Hepatocyte (in vitro differentiated cells): ENCODE results near the gene HERC5. TPM values are rescaled to one million over a fixed set of nuclear protein-coding genes. Genes with fewer than 3 reads are reported as not detected.

Experiments
- DNase-seq: peaks from one replicate; pipeline ENCODE4 v3.0.0-alpha.2; 2016; ENCODE audit warnings: low spot score
- H2AFZ ChIP-seq: fragments of 200-600 bp; sonication (generic); 2 replicates; pipeline ENCODE4 v1.6.0; 2016; ENCODE audit warnings: antibody characterized with exemption, mild to moderate bottlenecking
- H3K27ac ChIP-seq: fragments of 200-600 bp; sonication (generic); 2 replicates; pipeline ENCODE4 v1.5.1; 2016; ENCODE audit warnings: mild to moderate bottlenecking
- H3K27me3 ChIP-seq: fragments of 200-600 bp; sonication (generic); 2 replicates; pipeline ENCODE4 v1.6.1; 2016
- H3K36me3 ChIP-seq: fragments of 200-600 bp; sonication (generic); replicated peaks from 2 replicates; pipeline ENCODE4 v1.5.1; 2016; ENCODE audit warnings: low read depth; ENCODE audit not compliant: insufficient read depth
- H3K4me1 ChIP-seq: fragments of 200-600 bp; sonication (generic); 2 replicates; pipeline ENCODE4 v1.5.1; 2016; ENCODE audit warnings: mild to moderate bottlenecking, moderate library complexity; ENCODE audit not compliant: insufficient read depth
- H3K4me2 ChIP-seq: fragments of 200-600 bp; sonication (generic); 2 replicates; pipeline ENCODE4 v1.6.0; 2016
- H3K4me3 ChIP-seq: fragments of 200-600 bp; sonication (generic); 2 replicates; pipeline ENCODE4 v1.5.1; 2016; ENCODE audit warnings: mild to moderate bottlenecking
- H3K79me2 ChIP-seq: fragments of 200-600 bp; sonication (generic); 2 replicates; pipeline ENCODE4 v1.6.0; 2017; ENCODE audit warnings: mild to moderate bottlenecking
- H3K9me2 ChIP-seq: fragments of 200-600 bp; sonication (generic); replicated peaks from 2 replicates; pipeline ENCODE4 v1.6.0; 2017; ENCODE audit warnings: mild to moderate bottlenecking; ENCODE audit not compliant: insufficient read depth
- H3K9me3 ChIP-seq: fragments of 200-600 bp; sonication (generic); 2 replicates; pipeline ENCODE4 v1.5.1; 2016; ENCODE audit warnings: low read depth, mild to moderate bottlenecking
- H4K20me1 ChIP-seq: fragments of 200-600 bp; sonication (generic); 2 replicates; pipeline ENCODE4 v1.6.0; 2016; ENCODE audit warnings: mild to moderate bottlenecking; ENCODE audit not compliant: insufficient read depth, poor library complexity, severe bottlenecking
- EZH2 ChIP-seq: fragments of 200-600 bp; sonication (generic); IDR thresholded peaks from 2 replicates; pipeline ENCODE4 v1.6.1; 2016; ENCODE audit warnings: antibody characterized with exemption, mild to moderate bottlenecking, borderline replicate concordance
- EZH2phosphoT487 ChIP-seq: fragments of 200-600 bp; sonication (generic); IDR thresholded peaks from one replicate; pipeline ENCODE4 v1.6.1; 2018; ENCODE audit warnings: antibody characterized with exemption, mild to moderate bottlenecking, low read depth, moderate library complexity; ENCODE audit not compliant: unreplicated experiment, severe bottlenecking
- WGBS: methylation state at CpG from one replicate; pipeline ENCODE4 v1.1.6; 2016; ENCODE audit warnings: low lambda C conversion rate; ENCODE audit errors: missing lambda C conversion rate; 5-methylcytosine and 5-hydroxymethylcytosine counted together
- polyA plus RNA-seq: library from polyadenylated mRNA; unstranded; fragments of >200 nt; fragmentation: Nextera tagmentation; extraction: Ambion mirVana; gene quantifications from 2 replicates; pipeline ENCODE4 v1.2.1, GENCODE V29; 2016
- total RNA-seq: library from RNA; depleted of rRNA; stranded (reverse); fragments of >200 nt; gene quantifications from 2 replicates; pipeline ENCODE4 v1.2.3, GENCODE V29; 2014
- TF ChIP-seq, protein P1 (sequence below): fragments of 200-600 bp; sonication (generic); IDR thresholded peaks from 2 replicates; pipeline ENCODE4 v1.5.1; 2016; ENCODE audit warnings: antibody characterized with exemption, mild to moderate bottlenecking; ENCODE audit not compliant: poor library complexity

HERC5 gene
- total and polyA plus RNA-seq, 2 experiments from 2014 or later, result 1.7 to 2.8 TPM

GRCh38 chr4:88457307-88458103, 586 bp downstream of the HERC5 start:
- H3K36me3 ChIP-seq, result no peaks in the 10 kb centered on the region
- no peaks in the 10 kb centered on the region for H3K9me3 ChIP-seq
- peaks cover 21% of the 10 kb centered on the region for H3K27me3 ChIP-seq
- H3K4me2 ChIP-seq, result peak overlapping the region; percentile 94
- DNase-seq, result peak; percentile 67
- H3K4me3 ChIP-seq, result peak overlapping the region; percentile 10
- H3K27ac ChIP-seq, result no peak overlapping the region
- TF ChIP-seq, protein P1, sequence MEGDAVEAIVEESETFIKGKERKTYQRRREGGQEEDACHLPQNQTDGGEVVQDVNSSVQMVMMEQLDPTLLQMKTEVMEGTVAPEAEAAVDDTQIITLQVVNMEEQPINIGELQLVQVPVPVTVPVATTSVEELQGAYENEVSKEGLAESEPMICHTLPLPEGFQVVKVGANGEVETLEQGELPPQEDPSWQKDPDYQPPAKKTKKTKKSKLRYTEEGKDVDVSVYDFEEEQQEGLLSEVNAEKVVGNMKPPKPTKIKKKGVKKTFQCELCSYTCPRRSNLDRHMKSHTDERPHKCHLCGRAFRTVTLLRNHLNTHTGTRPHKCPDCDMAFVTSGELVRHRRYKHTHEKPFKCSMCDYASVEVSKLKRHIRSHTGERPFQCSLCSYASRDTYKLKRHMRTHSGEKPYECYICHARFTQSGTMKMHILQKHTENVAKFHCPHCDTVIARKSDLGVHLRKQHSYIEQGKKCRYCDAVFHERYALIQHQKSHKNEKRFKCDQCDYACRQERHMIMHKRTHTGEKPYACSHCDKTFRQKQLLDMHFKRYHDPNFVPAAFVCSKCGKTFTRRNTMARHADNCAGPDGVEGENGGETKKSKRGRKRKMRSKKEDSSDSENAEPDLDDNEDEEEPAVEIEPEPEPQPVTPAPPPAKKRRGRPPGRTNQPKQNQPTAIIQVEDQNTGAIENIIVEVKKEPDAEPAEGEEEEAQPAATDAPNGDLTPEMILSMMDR, result no peak
- TF ChIP-seq EZH2, result peak; percentile 65
- TF ChIP-seq EZH2phosphoT487, result no peak
- no peaks in the 10 kb centered on the region for H4K20me1 ChIP-seq
- H3K79me2 ChIP-seq, result no peaks in the 10 kb centered on the region
- peak overlapping the region; percentile 54 for H2AFZ ChIP-seq
- no peaks in the 10 kb centered on the region for H3K9me2 ChIP-seq
- WGBS, result 4% methylated on average over 57 of the region's 75 CpGs
- no peaks in the 10 kb centered on the region for H3K4me1 ChIP-seq

DNA sequence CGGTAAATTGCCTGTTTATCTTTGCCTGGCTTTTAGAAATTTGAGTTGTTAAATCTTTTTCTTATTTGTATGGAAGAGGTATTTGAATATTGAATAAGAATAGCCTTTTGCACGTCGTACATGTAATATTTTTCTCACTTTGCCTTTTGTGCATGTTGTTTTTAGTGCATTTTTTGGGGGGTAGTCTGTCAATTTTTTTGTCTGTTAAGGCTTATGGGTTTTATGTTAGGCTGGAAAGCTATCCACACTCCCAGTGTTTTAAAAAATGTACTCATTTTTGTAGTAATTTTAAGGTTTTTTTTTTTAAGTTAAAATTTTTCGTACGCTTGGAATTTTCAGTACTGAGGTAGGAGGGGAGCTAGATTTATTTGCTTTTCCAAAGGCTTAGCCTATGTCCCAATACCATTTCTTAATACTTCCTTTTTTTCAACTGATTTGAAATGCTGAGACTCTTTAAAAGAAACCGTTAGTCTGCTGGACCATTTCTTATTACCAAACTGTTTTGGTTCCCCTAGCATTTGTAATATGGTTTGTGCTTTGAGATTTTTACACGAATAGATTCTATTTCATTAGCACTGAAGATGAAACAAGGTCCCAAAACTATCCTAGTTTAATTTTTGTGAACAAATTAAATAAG, 1.3 kb downstream of the HERC5 start:
- Histone ChIP-seq H3K79me2 (no peaks in the 10 kb centered on the region), H3K36me3 (no peaks in the 10 kb centered on the region), H3K4me1 (no peaks in the 10 kb centered on the region), H3K9me2 (no peaks in the 10 kb centered on the region), H2AFZ (peak overlapping the region; percentile 54), H3K4me3 (peak overlapping the region; percentile 10), H3K27me3 (peaks cover 21% of the 10 kb centered on the region), H3K9me3 (no peaks in the 10 kb centered on the region), H3K27ac (no peak overlapping the region), H4K20me1 (no peaks in the 10 kb centered on the region), H3K4me2 (peak overlapping the region; percentile 94)
- 52% methylated on average over 7 of the region's 7 CpGs for WGBS
- TF ChIP-seq, protein P1, result no peak
- TF ChIP-seq EZH2, result no peak
- TF ChIP-seq EZH2phosphoT487, result no peak
- DNase-seq, result no peak

DNA sequence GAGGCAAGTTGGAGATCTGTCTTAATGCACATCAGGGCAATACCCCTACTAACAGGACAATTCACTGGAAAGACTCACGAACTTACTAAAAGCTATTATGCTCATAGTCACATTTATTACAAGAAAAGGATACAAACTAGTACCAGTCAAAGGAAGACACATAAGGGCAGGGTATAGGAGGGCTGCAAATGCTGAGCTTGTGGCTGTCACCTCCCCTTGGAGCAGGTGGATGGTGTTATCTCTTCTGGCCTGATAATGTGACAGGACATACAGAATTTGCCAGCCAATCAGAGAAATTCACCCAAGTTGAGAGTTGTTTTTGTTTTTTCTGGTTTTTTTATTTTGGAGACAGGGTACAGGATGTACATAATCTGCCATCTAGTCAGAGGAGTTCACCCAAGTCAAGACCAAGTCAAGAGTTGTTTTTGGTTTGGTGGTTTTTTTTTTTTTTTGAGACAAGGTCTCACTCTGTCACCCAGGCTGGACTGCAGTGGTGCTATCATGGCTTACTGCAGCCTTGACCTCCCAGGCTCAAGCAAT, 8.8 kb downstream of the HERC5 start:
- Histone ChIP-seq H3K79me2 (no peaks in the 10 kb centered on the region), H3K9me2 (no peaks in the 10 kb centered on the region), H3K27ac (no peak overlapping the region), H3K27me3 (no peaks in the 10 kb centered on the region), H3K4me1 (no peaks in the 10 kb centered on the region), H3K9me3 (no peaks in the 10 kb centered on the region), H3K4me3 (no peak overlapping the region), H2AFZ (no peak overlapping the region), H3K36me3 (no peaks in the 10 kb centered on the region), H3K4me2 (no peak overlapping the region), H4K20me1 (no peaks in the 10 kb centered on the region)
- WGBS, result 88% methylated on average over 1 of the region's 1 CpG
- DNase-seq, result no peak
- TF ChIP-seq EZH2 (no peak), EZH2phosphoT487 (no peak)
- TF ChIP-seq, protein P1, result no peak
